Adrenal gland (tissue), 12 donors: Measurements from ENCODE around the gene ABCG8. TPM values are rescaled to one million over a fixed set of nuclear protein-coding genes. Genes with fewer than 3 reads are reported as not detected.

Experiments
- DNase-seq, 7 donors: peaks; one replicate each; pipeline ENCODE4 v3.0.0-alpha.2; 2019 to 2020
- H3K27ac ChIP-seq, 5 donors: fragments of 200-600 bp; sonication (generic) in 4 of 5; 1 replicate in 3 of 5; 2 replicates in 2 of 5; pipeline versions ENCODE4 v1.5.1 to v1.8.0; 2016 to 2020; ENCODE audit warnings: mild to moderate bottlenecking in 1 of 5
- H3K27me3 ChIP-seq: fragments of 200-600 bp; 2 replicates; pipeline ENCODE4 v1.8.0; 2021
- H3K36me3 ChIP-seq, 2 donors: fragments of 200-600 bp; replicated peaks in 1 of 2; 1 replicate in 1 of 2; 2 replicates in 1 of 2; pipeline versions ENCODE4 v1.5.1 to v1.8.0; 2018 to 2022
- H3K4me1 ChIP-seq, 2 donors: fragments of 200-600 bp; replicated peaks in 1 of 2; 1 replicate in 1 of 2; 2 replicates in 1 of 2; pipeline versions ENCODE4 v1.5.1 to v1.8.0; 2018 to 2021
- H3K4me3 ChIP-seq, 4 donors: fragments of 200-600 bp; sonication (generic) in 3 of 4; one replicate each; pipeline ENCODE4 v1.5.1; 2016 to 2018
- H3K9me3 ChIP-seq, 3 donors: fragments of 200-600 bp; sonication (generic) in 1 of 3; replicated peaks in 1 of 3; 1 replicate in 2 of 3; 2 replicates in 1 of 3; pipeline versions ENCODE4 v1.5.1 to v1.8.0; 2016 to 2021
- CTCF ChIP-seq, 6 experiments: fragments of 450-650 bp in 4 of 6; fragments of 200-600 bp in 2 of 6; sonication (generic) in 1 of 6; IDR thresholded peaks; 1 replicate in 5 of 6; 2 replicates in 1 of 6; pipeline versions ENCODE4 v1.5.1 to v1.8.0; 2016 to 2021; ENCODE audit warnings: antibody characterized with exemption in 6 of 6, mild to moderate bottlenecking in 2 of 6, moderate library complexity in 1 of 6
- POLR2A ChIP-seq, 2 donors: fragments of 450-650 bp; IDR thresholded peaks; one replicate each; pipeline ENCODE4 v1.6.1; 2017; ENCODE audit warnings: antibody characterized with exemption in 2 of 2, mild to moderate bottlenecking in 2 of 2, moderate library complexity in 1 of 2
- WGBS, 4 donors: extraction: QIAGEN DNeasy Blood & Tissue Kit in 2 of 4; methylation state at CpG; one replicate each; pipeline versions ENCODE4 v1.1.5 to v1.1.7; 2013 to 2017; 5-methylcytosine and 5-hydroxymethylcytosine counted together
- intact Hi-C, 2 donors: fragments of 100-400 bp; cut with DNase I; formaldehyde crosslinking; loops; one replicate each; pipeline versions ENCODE4 v1.14.1 to v1.15.0; 2022 to 2023
- polyA plus RNA-seq, 3 donors: library from polyadenylated mRNA; stranded (reverse); fragments of 200-250 nt in 2 of 3; fragments of 350-450 nt in 1 of 3; fragmentation: Illumina TruSeq in 1 of 3; extraction: RNeasy Lipid Tissue Mini Kit (QIAGEN cat#74804) in 1 of 3; gene quantifications; one replicate each; pipeline ENCODE4 v1.2.3, GENCODE V29; 2013 to 2014
- total RNA-seq, 9 donors: library from RNA; depleted of rRNA in 4 of 9; stranded (reverse); fragments of >200 nt in 4 of 9; fragments of 120-200 nt in 1 of 9; fragmentation: NEBNext Ultra II Directional in 1 of 9; extraction: Animal tissue kit (Norgen Biotek cat#: 25700) in 1 of 9; gene quantifications; one replicate each; pipeline versions ENCODE4 v1.1.0 to v1.2.4, GENCODE V29; 2013 to 2023
- donor health status: healthy with polysubstance abuse.
- donor health status: Bipolar disorder and iron deficiency.
- donor health status: DM: yes; HTN: yes; CAD: no.
- donor health status: DM: no; HTN: no; CAD: no.
- donor health status: DM: no; HTN: no; CAD: no.
- donor health status: DM: yes; HTN: yes; CAD: no.

ABCG8 gene
- total and polyA plus RNA-seq, 12 donors: 0.03 to 0.44 (median 0.15) TPM; not detected in 4

- no peaks in the 10 kb centered on the region for H3K4me1 ChIP-seq
- H3K27ac ChIP-seq: no peak overlapping the region
- WGBS, 4 donors: 87 to 94% (median 94%) methylated on average over 5 of the region's 5 CpGs
- intact Hi-C loops: no loop called here
- no peak for DNase-seq
- peaks cover 0 to 24% of the 10 kb centered on the region in 2 donors for H3K36me3 ChIP-seq
- no peaks in the 10 kb centered on the region for H3K27me3 ChIP-seq
- TF ChIP-seq CTCF (IDR thresholded peaks at IDR 0.05) (no peak), POLR2A (IDR thresholded peaks at IDR 0.05) (no peak)
- H3K9me3 ChIP-seq: no peaks in the 10 kb centered on the region
- no peak overlapping the region for H3K4me3 ChIP-seq
These were observed 45.9 kb downstream of the ABCG8 start for GRCh38 chr2:43884689-43885088.

- H3K4me3 ChIP-seq: no peak overlapping the region
- 82 to 94% (median 89%) methylated on average over 7 of the region's 7 CpGs for WGBS, 4 donors
These were observed 46.4 kb downstream of the ABCG8 start for GRCh38 chr2:43885132-43885632.

GRCh38 chr2:43887176-43887575 lies 48.4 kb downstream of the ABCG8 start:
- Histone ChIP-seq H3K27me3 (no peaks in the 10 kb centered on the region), H3K4me1 (no peaks in the 10 kb centered on the region), H3K9me3 (no peaks in the 10 kb centered on the region), H3K4me3 (no peak overlapping the region), H3K36me3 (peaks cover 0 to 27% of the 10 kb centered on the region in 2 donors), H3K27ac (no peak overlapping the region)
- TF ChIP-seq CTCF (IDR thresholded peaks at IDR 0.05) (no peak), POLR2A (IDR thresholded peaks at IDR 0.05) (no peak)
- intact Hi-C loops: no loop called here
- peak in 1 of 7 donors; percentile 49 for DNase-seq
- whole genome bisulfite sequencing, 4 donors: 86 to 98% (median 90%) methylated on average over 7 of the region's 7 CpGs

More at GRCh38 chr2:43885132-43885632, 46.4 kb downstream of the ABCG8 start:
- intact Hi-C loops: no loop called here
- Histone ChIP-seq H3K4me1 (no peaks in the 10 kb centered on the region), H3K9me3 (no peaks in the 10 kb centered on the region), H3K36me3 (peaks cover 0 to 25% of the 10 kb centered on the region in 2 donors), H3K27ac (no peak overlapping the region), H3K27me3 (no peaks in the 10 kb centered on the region)
- TF ChIP-seq POLR2A (IDR thresholded peaks at IDR 0.05): no peak
- TF ChIP-seq CTCF (IDR thresholded peaks at IDR 0.05): no peak
- peak in 1 of 7 donors; percentile 35 for DNase-seq

GRCh38 chr2:43889416-43889815 lies 50.6 kb downstream of the ABCG8 start:
- Histone ChIP-seq H3K27me3 (no peaks in the 10 kb centered on the region), H3K4me3 (no peak overlapping the region), H3K4me1 (no peaks in the 10 kb centered on the region), H3K9me3 (no peaks in the 10 kb centered on the region), H3K36me3 (peaks cover 0 to 37% of the 10 kb centered on the region in 2 donors), H3K27ac (no peak overlapping the region)
- WGBS, 4 donors: 95 to 98% (median 97%) methylated on average over 4 of the region's 4 CpGs
- DNase-seq: no peak
- intact Hi-C loops: no loop called here
- TF ChIP-seq CTCF (IDR thresholded peaks at IDR 0.05) (no peak), POLR2A (IDR thresholded peaks at IDR 0.05) (no peak)
